ENCODE measurements around the gene NLRP10. TPM values are rescaled to one million over a fixed set of nuclear protein-coding genes. Genes with fewer than 3 reads are reported as not detected.
"Not testable (repeated sequence)": the region's sequence is repeated elsewhere in the genome, so short reads cannot be mapped to it uniquely, and the experiment has no call there.

Gene NLRP10
- total RNA-seq, 1 experiment from 2014 or later, result 0.77 TPM

DNA sequence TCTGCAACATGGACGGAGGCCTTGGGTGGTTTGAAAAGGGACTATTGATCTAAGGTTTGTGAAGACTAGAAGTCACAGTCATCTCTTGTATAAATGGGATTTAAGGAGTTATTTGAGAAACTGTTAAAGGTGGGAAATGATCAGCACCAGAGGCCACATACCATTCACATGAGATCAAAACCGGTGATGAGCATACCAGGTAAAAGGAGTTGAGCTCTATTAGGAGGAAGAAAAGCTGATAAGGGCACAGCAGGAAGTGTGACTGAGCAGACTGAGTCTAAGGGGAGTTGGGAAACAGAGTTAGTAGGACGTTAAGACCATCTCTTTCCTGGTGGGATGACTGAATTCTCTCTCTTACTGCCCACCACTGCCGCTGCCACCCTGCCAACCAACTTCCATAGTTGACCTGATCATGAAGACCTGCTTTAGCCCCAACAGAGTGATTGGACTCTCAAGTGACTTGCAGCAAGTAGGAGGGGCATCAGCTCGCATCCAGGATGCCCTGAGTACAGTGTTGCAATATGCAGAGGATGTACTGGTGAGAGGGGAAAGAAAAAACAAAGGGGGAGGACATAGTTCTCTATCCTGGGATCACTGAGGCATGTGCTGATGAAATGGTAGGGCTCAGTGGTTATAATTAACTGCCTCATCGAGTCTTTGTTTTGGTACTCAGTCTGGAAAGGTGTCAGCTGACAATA, 29.5 kb upstream of the NLRP10 start:
- H3K4me3 Mint-ChIP-seq, result no peak overlapping the region
- no peak overlapping the region for H3K27ac Mint-ChIP-seq
- no peaks in the 10 kb centered on the region for H3K27me3 Mint-ChIP-seq (ENCODE audit: low read depth)
- no peak for ATAC-seq
- no peaks in the 10 kb centered on the region for H3K9me3 Mint-ChIP-seq
- no peak for DNase-seq (ENCODE audit: low spot score)
- ChIA-PET POLR2A (no interaction called here), CTCF (no interaction called here)
- H3K36me3 Mint-ChIP-seq, result peaks cover 76% of the 10 kb centered on the region
- H3K4me1 Mint-ChIP-seq, result no peaks in the 10 kb centered on the region
- no peak for TF ChIP-seq ZNF671 (CRISPR knock-in tag; IDR thresholded peaks at IDR 0.05)

DNA sequence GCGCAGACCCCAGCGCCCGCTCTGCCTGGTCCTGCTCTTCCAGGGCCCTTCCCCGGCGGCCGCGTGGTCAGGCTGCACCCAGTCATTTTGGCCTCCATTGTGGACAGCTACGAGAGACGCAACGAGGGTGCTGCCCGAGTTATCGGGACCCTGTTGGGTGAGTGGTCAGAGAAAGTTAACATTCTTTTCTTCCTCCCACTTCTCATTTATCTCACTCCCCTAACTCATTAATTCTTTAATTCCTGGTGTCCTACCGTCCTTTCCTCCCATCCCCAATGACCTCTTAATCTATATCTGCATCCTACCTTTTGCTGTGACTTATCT, 22.3 kb upstream of the NLRP10 start:
- peak overlapping the region; percentile 100 for H3K4me3 Mint-ChIP-seq
- POLR2A ChIA-PET, result interaction anchor here (0.8 to 2.3 kb wide), 10 partner anchors 19 to 112 kb away, joined by 3 to 22 read pairs (median 4); partner anchors contain the start of gene NLRP10
- not testable (repeated sequence) for H3K27me3 Mint-ChIP-seq (ENCODE audit: low read depth); DNase-seq (ENCODE audit: low spot score)
- H3K4me1 Mint-ChIP-seq, result peaks cover 22% of the 10 kb centered on the region
- peaks cover 35% of the 10 kb centered on the region for H3K36me3 Mint-ChIP-seq
- peak; percentile 12 for ATAC-seq
- H3K27ac Mint-ChIP-seq, result peak overlapping the region; percentile 97
- CTCF ChIA-PET, result interaction anchor here (0.6 to 2.5 kb wide), 37 partner anchors 8 to 320 kb away, joined by 3 to 138 read pairs (median 4); partner anchors contain the start of gene NLRP10
- H3K9me3 Mint-ChIP-seq, result peaks cover 10% of the 10 kb centered on the region

DNA sequence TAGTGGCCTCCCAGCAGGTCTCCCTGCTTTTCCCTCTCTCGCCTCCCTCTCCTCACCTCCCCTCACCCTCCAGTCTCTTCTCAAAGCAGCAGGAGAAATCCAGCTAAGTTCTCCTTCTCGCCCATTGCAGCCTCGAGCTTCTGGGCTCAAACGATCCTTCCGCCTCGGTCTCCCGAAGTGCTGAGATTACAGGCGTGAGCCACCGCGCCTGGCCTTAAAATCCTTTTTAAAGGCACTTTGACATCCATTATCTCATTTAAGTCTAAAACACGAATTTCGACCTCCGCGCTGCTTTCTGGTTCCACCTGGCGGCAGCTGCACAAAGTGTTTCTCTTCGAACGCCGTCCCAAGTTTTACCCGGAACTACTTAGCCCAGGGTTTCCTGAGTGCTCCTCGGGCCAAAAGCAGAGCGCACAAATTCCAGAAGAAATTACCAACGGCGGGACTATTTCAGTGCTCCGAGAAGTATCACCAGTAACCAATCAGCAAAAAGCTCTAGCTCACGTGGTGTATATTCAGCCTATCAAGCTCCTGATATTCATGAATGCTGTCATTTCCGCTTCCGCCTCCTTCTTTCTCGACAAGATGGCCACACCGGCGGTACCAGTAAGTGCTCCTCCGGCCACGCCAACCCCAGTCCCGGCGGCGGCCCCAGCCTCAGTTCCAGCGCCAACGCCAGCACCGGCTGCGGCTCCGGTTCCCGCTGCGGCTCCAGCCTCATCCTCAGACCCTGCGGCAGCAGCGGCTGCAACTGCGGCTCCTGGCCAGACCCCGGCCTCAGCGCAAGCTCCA, 21.7 kb upstream of the NLRP10 start, which contains the start of gene EIF3F:
Gene EIF3F, plus strand, starts transcription at position 570 of the 792 bp plus-strand sequence. Its CDS starts 16 bp downstream, at position 586.
- Mint-ChIP-seq H3K4me3 (peak within 1 kb of the TSS; percentile 100), H3K4me1 (peaks cover 22% of the 10 kb centered on the region), H3K27ac (peak within 1 kb of the TSS; percentile 97), H3K36me3 (peaks cover 30% of the 10 kb centered on the region), H3K9me3 (peaks cover 10% of the 10 kb centered on the region), H3K27me3 (ENCODE audit: low read depth) (no peaks in the 10 kb centered on the region)
- CTCF ChIA-PET, result interaction anchor here (0.6 to 2.5 kb wide), 39 partner anchors 9 to 319 kb away, joined by 3 to 138 read pairs (median 4); partner anchors contain the start of gene NLRP10
- ATAC-seq (peak; percentile 97), DNase-seq (ENCODE audit: low spot score) (peak; percentile 87)
- POLR2A ChIA-PET, result interaction anchor here (0.6 to 2.3 kb wide), 14 partner anchors 8 to 1658 kb away, joined by 3 to 22 read pairs (median 4); partner anchors contain the start of gene NLRP10
- TF ChIP-seq, protein P1, sequence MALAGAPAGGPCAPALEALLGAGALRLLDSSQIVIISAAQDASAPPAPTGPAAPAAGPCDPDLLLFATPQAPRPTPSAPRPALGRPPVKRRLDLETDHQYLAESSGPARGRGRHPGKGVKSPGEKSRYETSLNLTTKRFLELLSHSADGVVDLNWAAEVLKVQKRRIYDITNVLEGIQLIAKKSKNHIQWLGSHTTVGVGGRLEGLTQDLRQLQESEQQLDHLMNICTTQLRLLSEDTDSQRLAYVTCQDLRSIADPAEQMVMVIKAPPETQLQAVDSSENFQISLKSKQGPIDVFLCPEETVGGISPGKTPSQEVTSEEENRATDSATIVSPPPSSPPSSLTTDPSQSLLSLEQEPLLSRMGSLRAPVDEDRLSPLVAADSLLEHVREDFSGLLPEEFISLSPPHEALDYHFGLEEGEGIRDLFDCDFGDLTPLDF (CRISPR knock-in tag; IDR thresholded peaks at IDR 0.05), result no peak
- peak; percentile 54; the same call in 1 of the 2 replicates for TF ChIP-seq FOXK1 (CRISPR knock-in tag; IDR thresholded peaks at IDR 0.05)
- TF ChIP-seq NR1H2 (CRISPR knock-in tag; IDR thresholded peaks at IDR 0.05), result no peak
- TF ChIP-seq ZNF423 (CRISPR knock-in tag; IDR thresholded peaks at IDR 0.05), result no peak
- TF ChIP-seq, protein P2, sequence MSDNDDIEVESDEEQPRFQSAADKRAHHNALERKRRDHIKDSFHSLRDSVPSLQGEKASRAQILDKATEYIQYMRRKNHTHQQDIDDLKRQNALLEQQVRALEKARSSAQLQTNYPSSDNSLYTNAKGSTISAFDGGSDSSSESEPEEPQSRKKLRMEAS (CRISPR knock-in tag; IDR thresholded peaks at IDR 0.05), result no peak; the same call in 1 of the 2 replicates
- TF ChIP-seq, protein P3, sequence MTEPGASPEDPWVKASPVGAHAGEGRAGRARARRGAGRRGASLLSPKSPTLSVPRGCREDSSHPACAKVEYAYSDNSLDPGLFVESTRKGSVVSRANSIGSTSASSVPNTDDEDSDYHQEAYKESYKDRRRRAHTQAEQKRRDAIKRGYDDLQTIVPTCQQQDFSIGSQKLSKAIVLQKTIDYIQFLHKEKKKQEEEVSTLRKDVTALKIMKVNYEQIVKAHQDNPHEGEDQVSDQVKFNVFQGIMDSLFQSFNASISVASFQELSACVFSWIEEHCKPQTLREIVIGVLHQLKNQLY (CRISPR knock-in tag; IDR thresholded peaks at IDR 0.05), result no peak
- peak; percentile 89; the same call in 1 of the 2 replicates for TF ChIP-seq TEAD1 (CRISPR knock-in tag; IDR thresholded peaks at IDR 0.05)
- TF ChIP-seq ZNF138 (CRISPR knock-in tag; conservative IDR thresholded peaks at IDR 0.05), result no peak
- no peak for TF ChIP-seq CBFB (CRISPR knock-in tag; IDR thresholded peaks at IDR 0.05; ENCODE audit: low read depth)
- TF ChIP-seq, protein P4, sequence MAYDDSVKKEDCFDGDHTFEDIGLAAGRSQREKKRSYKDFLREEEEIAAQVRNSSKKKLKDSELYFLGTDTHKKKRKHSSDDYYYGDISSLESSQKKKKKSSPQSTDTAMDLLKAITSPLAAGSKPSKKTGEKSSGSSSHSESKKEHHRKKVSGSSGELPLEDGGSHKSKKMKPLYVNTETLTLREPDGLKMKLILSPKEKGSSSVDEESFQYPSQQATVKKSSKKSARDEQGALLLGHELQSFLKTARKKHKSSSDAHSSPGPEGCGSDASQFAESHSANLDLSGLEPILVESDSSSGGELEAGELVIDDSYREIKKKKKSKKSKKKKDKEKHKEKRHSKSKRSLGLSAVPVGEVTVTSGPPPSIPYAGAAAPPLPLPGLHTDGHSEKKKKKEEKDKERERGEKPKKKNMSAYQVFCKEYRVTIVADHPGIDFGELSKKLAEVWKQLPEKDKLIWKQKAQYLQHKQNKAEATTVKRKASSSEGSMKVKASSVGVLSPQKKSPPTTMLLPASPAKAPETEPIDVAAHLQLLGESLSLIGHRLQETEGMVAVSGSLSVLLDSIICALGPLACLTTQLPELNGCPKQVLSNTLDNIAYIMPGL (CRISPR knock-in tag; IDR thresholded peaks at IDR 0.05), result peak; percentile 38; the same call in 1 of the 2 replicates
- TF ChIP-seq, protein P5, sequence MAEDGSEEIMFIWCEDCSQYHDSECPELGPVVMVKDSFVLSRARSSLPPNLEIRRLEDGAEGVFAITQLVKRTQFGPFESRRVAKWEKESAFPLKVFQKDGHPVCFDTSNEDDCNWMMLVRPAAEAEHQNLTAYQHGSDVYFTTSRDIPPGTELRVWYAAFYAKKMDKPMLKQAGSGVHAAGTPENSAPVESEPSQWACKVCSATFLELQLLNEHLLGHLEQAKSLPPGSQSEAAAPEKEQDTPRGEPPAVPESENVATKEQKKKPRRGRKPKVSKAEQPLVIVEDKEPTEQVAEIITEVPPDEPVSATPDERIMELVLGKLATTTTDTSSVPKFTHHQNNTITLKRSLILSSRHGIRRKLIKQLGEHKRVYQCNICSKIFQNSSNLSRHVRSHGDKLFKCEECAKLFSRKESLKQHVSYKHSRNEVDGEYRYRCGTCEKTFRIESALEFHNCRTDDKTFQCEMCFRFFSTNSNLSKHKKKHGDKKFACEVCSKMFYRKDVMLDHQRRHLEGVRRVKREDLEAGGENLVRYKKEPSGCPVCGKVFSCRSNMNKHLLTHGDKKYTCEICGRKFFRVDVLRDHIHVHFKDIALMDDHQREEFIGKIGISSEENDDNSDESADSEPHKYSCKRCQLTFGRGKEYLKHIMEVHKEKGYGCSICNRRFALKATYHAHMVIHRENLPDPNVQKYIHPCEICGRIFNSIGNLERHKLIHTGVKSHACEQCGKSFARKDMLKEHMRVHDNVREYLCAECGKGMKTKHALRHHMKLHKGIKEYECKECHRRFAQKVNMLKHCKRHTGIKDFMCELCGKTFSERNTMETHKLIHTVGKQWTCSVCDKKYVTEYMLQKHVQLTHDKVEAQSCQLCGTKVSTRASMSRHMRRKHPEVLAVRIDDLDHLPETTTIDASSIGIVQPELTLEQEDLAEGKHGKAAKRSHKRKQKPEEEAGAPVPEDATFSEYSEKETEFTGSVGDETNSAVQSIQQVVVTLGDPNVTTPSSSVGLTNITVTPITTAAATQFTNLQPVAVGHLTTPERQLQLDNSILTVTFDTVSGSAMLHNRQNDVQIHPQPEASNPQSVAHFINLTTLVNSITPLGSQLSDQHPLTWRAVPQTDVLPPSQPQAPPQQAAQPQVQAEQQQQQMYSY (CRISPR knock-in tag; IDR thresholded peaks at IDR 0.05), result no peak
- no peak for TF ChIP-seq ZNF232 (CRISPR knock-in tag; IDR thresholded peaks at IDR 0.05)
- no peak for TF ChIP-seq NFE2L1 (CRISPR knock-in tag; IDR thresholded peaks at IDR 0.05)
- peak; percentile 76 for TF ChIP-seq CREM (CRISPR knock-in tag; IDR thresholded peaks at IDR 0.05)
- no peak for TF ChIP-seq ZNF219 (CRISPR knock-in tag; IDR thresholded peaks at IDR 0.05; ENCODE audit: borderline replicate concordance)
- TF ChIP-seq, protein P6, sequence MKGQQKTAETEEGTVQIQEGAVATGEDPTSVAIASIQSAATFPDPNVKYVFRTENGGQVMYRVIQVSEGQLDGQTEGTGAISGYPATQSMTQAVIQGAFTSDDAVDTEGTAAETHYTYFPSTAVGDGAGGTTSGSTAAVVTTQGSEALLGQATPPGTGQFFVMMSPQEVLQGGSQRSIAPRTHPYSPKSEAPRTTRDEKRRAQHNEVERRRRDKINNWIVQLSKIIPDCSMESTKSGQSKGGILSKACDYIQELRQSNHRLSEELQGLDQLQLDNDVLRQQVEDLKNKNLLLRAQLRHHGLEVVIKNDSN (CRISPR knock-in tag; IDR thresholded peaks at IDR 0.05), result peak; percentile 96
- TF ChIP-seq, protein P7, sequence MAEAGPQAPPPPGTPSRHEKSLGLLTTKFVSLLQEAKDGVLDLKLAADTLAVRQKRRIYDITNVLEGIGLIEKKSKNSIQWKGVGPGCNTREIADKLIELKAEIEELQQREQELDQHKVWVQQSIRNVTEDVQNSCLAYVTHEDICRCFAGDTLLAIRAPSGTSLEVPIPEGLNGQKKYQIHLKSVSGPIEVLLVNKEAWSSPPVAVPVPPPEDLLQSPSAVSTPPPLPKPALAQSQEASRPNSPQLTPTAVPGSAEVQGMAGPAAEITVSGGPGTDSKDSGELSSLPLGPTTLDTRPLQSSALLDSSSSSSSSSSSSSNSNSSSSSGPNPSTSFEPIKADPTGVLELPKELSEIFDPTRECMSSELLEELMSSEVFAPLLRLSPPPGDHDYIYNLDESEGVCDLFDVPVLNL (CRISPR knock-in tag; IDR thresholded peaks at IDR 0.05; ENCODE audit: borderline replicate concordance, low read depth), result no peak
- no peak for TF ChIP-seq TCF7 (CRISPR knock-in tag; IDR thresholded peaks at IDR 0.05; ENCODE audit: low read depth)
- TF ChIP-seq GTF2I (CRISPR knock-in tag; conservative IDR thresholded peaks at IDR 0.05), result peak; percentile 90

Measured in WTC11 (cell line).